GM12875 (cell line): ENCODE data around the gene PHKG2.

ENCODE experiments used
- H3K4me3 ChIP-seq: one replicate; pipeline ENCODE4 v1.5.1; 2011; ENCODE audit warnings: low read depth, low read length, control low read depth
- TF ChIP-seq, protein P1 (sequence below): IDR thresholded peaks from 2 replicates; pipeline ENCODE4 v1.5.1; 2011; ENCODE audit warnings: low read depth, mild to moderate bottlenecking, control low read depth, inconsistent platforms, low read length, moderate library complexity, borderline replicate concordance; ENCODE audit not compliant: insufficient read depth

Gene PHKG2

GRCh38 chr16:30783280-30784109, 35.3 kb downstream of the PHKG2 start:
- TF ChIP-seq, protein P1, sequence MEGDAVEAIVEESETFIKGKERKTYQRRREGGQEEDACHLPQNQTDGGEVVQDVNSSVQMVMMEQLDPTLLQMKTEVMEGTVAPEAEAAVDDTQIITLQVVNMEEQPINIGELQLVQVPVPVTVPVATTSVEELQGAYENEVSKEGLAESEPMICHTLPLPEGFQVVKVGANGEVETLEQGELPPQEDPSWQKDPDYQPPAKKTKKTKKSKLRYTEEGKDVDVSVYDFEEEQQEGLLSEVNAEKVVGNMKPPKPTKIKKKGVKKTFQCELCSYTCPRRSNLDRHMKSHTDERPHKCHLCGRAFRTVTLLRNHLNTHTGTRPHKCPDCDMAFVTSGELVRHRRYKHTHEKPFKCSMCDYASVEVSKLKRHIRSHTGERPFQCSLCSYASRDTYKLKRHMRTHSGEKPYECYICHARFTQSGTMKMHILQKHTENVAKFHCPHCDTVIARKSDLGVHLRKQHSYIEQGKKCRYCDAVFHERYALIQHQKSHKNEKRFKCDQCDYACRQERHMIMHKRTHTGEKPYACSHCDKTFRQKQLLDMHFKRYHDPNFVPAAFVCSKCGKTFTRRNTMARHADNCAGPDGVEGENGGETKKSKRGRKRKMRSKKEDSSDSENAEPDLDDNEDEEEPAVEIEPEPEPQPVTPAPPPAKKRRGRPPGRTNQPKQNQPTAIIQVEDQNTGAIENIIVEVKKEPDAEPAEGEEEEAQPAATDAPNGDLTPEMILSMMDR, result no peak

DNA sequence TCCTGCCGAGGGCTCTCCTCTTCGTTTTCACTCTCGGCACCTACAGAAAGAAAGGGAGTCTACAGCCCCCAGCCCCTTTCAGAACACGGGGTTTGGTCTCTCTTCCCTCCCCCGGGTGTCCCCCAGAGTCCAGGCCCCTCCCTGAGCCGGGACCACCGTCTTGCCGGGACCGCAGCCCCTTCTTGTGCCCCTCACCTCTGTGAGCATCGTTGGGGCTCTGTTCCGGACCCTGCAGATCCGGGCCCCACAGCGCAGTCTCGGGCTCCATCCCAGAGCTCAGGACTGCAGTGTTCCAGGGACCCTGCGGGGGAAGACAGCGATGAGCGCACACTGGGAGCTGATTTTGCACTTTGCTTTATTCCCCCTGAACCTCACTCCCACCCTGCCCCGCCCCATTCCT, 36.0 kb downstream of the PHKG2 start:
- H3K4me3 ChIP-seq, result no peak overlapping the region
- TF ChIP-seq, protein P1, result no peak

More at GRCh38 chr16:30783280-30784109, 35.3 kb downstream of the PHKG2 start:
- H3K4me3 ChIP-seq, result no peak overlapping the region

GRCh38 chr16:30785126-30786106, 37.2 kb downstream of the PHKG2 start:
- TF ChIP-seq, protein P1, result no peak
- H3K4me3 ChIP-seq, result no peak overlapping the region

DNA sequence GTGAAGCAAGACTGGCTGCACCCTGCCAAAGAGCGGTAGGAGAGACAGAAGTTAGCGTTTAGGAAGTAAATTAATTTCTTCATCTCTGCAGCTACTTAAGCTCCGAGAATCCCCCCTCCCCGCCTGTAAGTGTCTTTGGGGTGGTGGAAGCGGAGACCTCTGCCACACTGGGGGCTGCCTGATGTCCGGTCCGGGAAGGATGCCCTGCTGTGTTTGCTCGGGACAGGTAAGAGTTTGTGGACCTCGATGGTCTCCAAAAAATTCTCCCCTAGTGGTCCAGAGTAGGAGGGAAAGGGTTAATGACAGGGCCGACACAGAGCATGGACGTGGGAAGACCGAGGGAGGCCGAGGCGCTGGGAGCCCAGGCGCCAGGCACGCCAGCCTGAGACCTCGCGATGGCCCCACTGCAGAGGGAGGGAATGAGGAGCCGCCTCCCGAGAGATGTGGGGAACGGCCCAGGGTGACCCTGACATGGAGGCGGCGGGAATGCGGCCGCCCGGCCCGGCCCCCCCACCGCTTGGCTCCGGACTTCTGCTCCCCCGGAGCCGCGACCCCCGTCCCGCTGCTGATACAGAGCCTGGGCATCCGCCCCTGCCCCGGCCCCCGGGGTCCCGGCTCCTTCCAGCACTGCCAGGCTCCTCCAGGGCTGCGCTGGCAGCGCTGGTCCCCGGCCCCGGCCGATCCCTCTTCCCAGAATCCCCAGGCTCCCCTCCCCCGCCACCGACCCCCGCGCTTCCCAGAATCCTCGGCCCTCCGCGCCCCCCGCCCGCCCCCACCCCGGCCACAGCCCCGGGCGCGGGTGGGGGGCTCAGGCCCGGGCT, 38.1 kb downstream of the PHKG2 start:
- TF ChIP-seq, protein P1, result no peak
- H3K4me3 ChIP-seq, result no peak overlapping the region

DNA sequence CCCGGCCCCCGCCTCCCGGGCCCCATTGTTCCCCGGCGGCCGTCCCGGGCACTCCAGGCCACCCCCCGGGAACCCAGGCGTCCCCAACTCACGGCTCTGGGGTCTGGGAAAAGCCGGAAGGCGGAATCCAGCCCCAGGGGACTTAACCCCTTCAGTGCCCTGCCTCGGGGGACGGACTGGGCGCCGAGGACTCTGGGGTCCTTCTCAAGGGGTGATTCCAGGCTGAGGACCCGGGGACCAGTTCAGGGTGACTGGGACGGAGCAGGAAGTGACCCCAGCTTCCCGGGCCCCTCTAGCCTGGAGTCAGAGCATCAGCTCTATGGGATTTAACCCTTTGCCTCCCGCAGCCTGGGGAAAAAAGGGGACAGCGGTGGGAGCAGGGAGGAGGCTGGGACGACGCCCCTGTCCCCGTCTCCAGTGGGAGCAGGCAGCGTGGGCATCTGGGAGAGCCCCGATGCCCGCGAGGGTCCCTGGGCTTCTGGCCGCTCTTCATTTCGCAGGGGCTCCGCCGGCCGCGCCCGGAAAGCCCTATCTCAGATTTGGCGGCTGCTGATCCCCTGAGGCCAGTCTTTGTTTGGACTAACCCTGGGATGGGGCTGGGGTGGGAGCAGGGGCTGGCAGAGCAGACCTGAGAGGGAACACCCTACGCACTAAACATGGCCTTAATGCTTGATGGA, 38.8 kb downstream of the PHKG2 start, which contains the start of gene ZNF629:
ZNF629 (minus strand) TSS at position 270 of the 677 bp plus-strand sequence. CDS start 2,723 bp downstream, outside the sequence.
- TF ChIP-seq, protein P1, result no peak
- no peak within 1 kb of the TSS for H3K4me3 ChIP-seq
